ENCODE results near the gene C2orf49.
A peak's percentile ranks its signal among the peaks of the same experiment; 100 is the strongest.

The C2orf49 gene

DNA sequence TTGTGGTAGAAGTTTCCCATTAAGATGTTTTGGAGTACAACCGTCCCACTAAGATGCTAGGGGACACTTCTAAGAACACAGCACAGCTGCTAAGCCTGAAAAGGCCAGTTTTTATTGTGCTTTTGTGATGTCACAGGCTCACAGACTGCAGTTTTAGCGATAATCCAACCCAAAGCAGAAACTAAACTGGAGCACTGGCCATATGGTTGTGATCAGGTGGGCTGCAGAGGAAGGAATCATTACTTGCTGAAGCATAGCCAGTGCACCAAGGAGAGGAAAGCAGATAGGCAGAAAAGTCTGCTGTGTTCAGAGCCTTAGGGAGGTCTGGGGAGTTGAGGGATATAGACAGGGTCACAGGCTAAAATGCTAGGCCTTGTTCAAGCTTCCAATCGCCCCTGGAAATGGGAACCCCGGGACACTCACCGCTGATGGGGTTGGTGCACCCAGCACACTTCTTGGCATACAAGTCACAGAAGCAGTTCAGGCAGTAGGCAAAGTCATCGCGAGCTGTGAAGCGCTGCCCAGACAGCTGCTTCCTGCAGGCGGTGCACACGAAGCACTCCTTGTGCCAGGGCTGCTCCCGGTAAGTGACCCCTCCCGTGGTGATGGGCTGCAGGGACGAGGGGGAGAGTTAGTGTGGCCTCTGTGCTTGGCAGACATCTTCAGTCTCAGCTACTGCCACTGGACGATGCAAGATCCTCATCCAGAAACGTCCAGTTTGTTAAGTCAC is 25.7 kb downstream of the C2orf49 start:
- no peak for DNase-seq (ENCODE audit: low read depth in 2 of 2)

DNA sequence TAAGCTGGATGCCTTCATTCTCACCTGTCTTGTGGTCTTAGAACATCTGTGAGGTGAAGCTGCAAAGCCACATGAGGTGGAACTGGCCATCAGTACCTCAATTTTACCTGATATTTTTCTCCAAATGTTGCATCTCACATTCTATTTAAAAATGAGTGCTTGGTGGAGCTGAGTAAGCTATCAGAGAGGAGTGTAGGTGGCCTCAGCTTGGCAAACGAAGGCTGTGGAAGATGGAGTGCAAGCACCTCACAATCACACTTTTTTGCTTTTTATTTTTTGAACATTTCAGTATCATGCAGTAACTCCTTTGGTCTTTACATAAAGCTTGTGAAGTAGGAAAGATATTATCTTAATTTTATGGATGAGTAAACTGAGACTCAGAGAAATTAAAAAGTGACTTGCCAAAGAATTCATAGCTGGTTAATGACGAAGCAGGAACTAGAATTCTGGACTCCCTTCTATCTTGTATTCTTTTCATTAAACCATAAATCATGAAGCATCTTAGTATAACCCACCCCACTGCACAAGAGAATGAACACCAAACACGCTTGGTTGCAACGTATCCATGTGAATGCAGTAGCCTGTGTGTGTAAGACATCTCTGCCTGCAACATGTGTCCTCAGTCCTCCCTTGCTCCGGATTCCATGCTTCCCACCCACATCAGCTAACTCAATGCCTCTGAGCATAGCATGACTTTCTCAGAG is 27.2 kb downstream of the C2orf49 start:
- no peak for DNase-seq (ENCODE audit: low read depth in 2 of 2)

GRCh38 chr2:105365206-105365605 is 27.9 kb downstream of the C2orf49 start:
- no peak for DNase-seq (ENCODE audit: low read depth in 2 of 2)

DNA sequence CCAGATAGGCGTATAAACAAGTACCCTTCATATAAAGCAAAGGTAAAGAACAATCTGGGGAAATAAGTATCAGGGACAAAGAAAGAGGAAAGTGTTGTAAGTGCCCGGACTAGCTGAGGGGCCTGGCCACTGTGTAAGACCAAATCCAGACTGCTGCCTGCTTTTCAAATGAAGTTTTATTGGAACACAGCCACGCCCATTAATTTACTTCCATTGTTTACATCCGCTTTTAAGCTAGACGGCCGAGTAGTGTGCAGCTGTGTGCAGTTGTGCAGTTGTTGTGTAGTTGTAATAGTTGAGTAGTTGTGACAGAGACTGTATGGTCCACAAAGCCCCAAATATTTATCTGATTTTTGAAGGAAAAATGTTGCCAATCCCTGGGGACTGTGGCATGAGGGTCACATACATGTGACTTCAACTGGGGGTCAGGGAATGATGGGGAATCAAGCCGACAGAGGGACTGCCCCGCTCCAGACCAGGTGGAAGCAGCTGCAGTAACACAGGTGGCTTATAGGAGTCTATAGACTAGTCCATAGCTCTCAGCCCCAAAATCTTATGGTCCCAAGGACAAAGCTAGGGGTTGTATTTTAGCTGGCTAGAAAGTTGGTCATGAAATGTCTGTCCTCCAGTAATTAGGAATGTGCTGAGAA is 31.5 kb downstream of the C2orf49 start:
- DNase-seq (ENCODE audit: low read depth in 2 of 2): no peak

DNA sequence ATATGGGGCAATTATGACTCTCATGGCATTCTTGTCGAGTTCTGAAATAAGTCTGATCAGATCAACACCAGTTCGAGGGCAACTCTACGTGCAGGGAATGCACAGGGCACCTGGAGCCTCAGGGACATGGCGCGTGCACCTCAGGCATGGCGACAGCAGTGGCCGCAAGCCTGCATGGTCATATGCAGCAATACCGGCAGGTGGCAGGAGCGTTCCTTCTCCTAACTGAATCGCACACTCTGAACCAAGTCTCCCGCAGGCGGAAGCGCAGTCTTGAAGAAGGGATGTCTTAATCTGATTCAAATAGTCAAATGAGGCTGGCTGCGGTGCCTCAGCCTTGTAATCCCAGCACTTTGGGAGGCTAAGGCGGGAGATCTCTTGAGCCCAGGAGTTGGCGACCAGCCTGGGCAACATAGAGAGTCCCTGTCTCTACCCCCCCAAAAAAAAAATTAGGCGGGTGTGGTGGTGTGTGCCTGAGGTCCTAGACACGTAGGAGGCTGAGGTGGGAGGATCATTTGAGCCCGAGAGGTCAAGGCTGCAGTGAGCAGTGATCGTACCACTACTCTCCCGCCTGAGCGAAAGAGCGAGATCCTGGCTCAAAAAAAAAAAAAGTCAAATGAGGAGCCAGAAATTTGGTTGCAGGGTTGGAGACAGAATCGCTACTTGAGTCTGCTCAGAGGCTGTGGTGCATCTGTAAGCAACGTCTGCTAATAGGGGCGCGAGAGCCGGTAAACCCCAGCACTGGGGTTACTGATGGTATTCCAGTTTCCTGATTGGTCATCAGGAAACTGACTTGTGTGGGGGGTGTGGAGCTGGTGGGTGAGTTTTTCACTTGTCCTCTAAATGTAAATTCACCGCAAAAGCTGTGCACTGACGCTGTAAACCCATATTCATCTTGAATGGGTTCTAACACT is 32.7 kb downstream of the C2orf49 start:
- peak; percentile 80 to 83 for DNase-seq (ENCODE audit: low read depth in 2 of 2)

GRCh38 chr2:105371156-105371555 is 33.8 kb downstream of the C2orf49 start:
- no peak for DNase-seq (ENCODE audit: low read depth in 2 of 2)

- no peak for DNase-seq (ENCODE audit: low read depth in 2 of 2)
Observed at GRCh38 chr2:105371810-105372209, 34.5 kb downstream of the C2orf49 start.

DNA sequence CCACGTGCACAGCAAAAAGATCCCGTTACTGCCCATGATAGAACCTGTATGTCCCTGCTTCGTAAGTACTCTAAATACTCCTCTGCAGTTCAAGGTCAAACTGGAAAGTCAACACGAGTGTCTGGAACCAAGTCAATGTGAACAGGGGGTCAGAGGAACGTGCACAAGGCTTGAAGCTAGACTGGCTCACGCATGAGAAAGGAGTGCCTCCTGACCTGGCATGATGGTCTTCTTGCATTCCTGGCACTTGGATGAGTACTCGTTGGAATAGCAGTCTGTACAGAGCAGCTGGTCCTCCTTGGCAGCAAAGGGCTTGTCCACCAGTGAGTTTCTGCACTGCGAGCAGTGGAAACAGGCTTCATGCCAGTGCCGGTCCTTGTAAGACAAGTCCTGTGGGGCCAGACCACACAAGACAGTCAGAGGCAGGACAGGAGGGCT is 36.0 kb downstream of the C2orf49 start:
- no peak for DNase-seq (ENCODE audit: low read depth in 2 of 2)

DNA sequence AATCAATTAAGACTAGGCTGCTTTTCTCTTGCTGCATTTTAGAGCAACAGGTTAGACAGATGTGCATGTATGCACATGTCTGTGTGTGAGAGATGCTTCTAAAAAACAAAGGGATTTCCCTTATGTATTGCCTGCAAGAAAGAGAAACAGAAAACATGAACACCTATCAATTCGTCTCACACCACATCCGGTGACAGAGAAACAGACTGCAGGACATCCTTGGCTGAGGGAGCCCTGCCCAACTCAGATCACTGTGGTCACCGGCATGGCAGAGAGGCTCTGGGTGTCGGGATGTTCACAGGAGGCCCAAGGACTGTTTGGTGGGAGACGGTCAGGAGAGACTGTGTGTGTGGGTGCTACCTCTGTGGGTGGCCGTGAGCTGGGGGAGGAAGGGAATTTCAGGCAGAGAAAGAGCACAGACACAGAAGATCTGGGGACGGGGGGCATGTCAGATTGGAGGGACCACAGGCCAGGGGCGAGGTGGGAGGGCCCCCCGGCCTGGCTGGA is 36.6 kb downstream of the C2orf49 start:
- DNase-seq (ENCODE audit: low read depth in 2 of 2): no peak

DNA sequence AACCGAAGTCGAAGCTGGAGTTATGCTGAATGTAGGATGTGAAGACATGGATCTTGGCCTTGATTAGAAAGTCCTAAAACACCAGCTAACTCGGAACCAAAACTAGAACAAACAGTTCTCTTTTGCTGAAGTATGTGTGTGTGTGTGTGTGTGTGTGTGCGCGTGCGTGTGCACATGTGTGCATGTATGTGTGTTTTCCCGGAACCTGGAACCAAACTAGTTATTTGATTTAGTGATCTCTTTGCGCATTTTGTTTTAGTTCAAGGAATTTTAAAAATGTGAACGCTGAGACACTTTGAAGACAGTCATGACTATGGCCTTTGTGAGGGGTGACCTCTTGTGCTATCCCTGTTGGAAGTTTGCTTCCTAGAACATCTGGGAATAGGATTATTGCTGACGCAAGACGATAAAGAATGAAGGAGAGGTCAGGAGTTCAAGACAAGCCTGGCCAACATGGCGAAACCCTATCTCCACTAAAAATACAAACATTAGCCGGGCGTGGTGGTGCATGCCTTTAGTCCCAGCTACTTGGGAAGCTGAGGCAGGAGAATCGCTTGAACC is 37.7 kb downstream of the C2orf49 start:
- DNase-seq (ENCODE audit: low read depth in 2 of 2): no peak

- DNase-seq (ENCODE audit: low read depth in 2 of 2): no peak
Observed at GRCh38 chr2:105376010-105376409, 38.7 kb downstream of the C2orf49 start.

DNA sequence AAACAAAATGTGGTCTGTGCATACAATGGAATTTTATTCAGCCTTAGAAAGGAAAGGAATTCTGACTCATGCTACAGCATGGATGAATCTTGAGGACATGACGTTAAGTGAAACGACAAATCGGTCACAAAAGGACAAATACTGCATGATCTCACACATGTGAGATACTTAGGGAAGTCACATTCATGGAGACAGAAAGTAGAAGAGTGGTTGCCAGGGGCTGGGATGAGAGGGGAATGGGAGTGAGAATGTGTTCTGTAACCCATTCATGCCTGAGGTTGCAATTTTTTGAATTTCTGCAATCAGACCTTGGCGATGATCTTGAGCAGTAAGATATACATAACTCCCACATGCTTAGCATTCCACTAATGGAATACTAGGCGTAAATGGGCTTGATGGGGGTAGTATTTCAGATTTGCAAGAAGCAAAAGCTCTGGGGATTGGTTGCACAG is 39.5 kb downstream of the C2orf49 start:
- no peak for DNase-seq (ENCODE audit: low read depth in 2 of 2)

DNA sequence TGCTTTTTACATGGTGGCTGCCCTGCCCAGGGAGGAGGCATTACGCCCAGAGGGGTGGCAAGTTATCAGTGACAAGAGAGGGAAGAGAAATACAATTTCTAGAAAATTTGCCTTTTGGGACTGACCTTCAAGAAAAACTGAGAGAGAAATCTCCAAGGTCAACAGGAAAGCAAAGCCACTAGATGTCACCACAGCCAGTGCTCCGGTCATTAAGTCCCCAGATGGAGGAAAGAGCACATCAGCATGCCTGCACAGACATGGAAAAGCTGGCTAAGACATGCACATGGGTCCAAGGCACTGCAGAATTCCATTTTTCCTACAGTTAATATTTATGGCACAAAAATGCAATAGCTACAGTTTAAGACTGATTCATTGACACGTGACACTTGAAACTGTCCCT is 40.5 kb downstream of the C2orf49 start:
- DNase-seq (ENCODE audit: low read depth in 2 of 2): no peak

DNA sequence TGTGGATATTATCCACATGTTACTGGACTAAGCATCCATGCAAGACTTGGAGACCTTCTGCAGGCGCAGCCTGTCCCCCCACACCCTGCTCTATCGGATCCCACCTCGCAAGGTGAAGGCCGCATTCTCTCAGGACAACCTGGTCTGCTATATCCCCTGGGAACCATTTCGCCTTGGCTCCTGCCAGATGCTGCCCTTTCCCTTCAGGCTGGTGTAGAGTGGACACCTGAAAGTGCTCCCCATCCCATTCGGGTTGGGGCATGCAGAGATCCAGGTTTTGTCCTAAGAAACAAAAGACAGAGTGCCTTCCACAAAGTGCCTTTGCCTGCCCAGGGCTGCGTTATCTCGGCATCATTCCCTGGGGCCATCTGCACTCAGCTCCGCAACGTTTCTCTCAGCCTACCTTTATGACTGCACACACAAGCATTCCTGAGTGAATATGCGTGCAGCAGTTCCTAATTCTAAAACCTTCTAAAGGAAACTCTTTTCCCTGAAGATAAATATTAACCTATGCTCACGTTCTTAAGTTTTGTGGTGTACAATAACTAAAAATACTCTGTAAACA is 41.0 kb downstream of the C2orf49 start:
- no peak for DNase-seq (ENCODE audit: low read depth in 2 of 2)

GRCh38 chr2:105378921-105379383 is 41.6 kb downstream of the C2orf49 start:
- no peak for DNase-seq (ENCODE audit: low read depth in 2 of 2)

- DNase-seq (ENCODE audit: low read depth in 2 of 2): no peak
Observed at GRCh38 chr2:105379741-105380186, 42.4 kb downstream of the C2orf49 start.

- DNase-seq (ENCODE audit: low read depth in 2 of 2): no peak
Observed at GRCh38 chr2:105380432-105381100, 43.2 kb downstream of the C2orf49 start.

GRCh38 chr2:105381101-105381668 is 43.8 kb downstream of the C2orf49 start:
- DNase-seq (ENCODE audit: low read depth in 2 of 2): no peak

- no peak for DNase-seq (ENCODE audit: low read depth in 2 of 2)
Observed at GRCh38 chr2:105382177-105382576, 44.8 kb downstream of the C2orf49 start.
